OCI-LY7 (cell line): ENCODE results near the gene FBRSL1.

ENCODE experiments used
- CTCF ChIP-seq: fragments of 200-600 bp; sonication (generic); conservative IDR thresholded peaks from 2 replicates; pipeline ENCODE4 v1.5.1; 2014; ENCODE audit warnings: mild to moderate bottlenecking, antibody characterized with exemption, low read length, moderate library complexity, mixed read lengths
- EZH2phosphoT487 ChIP-seq: fragments of 200-600 bp; sonication (generic); IDR thresholded peaks from 2 replicates; pipeline ENCODE4 v1.6.1; 2018; ENCODE audit warnings: low read depth, borderline replicate concordance, mild to moderate bottlenecking, mixed run types, antibody characterized with exemption, low read length, moderate library complexity, mixed read lengths

- TF ChIP-seq CTCF (no peak), EZH2phosphoT487 (no peak)
Observed at GRCh38 chr12:132536102-132536876, 46.3 kb downstream of the FBRSL1 start.
